Measurements from ENCODE around the gene PAQR4. TPM values are rescaled to one million over a fixed set of nuclear protein-coding genes. Genes with fewer than 3 reads are reported as not detected.
A peak's percentile ranks its signal among the peaks of the same experiment; 100 is the strongest.
"Not testable (repeated sequence)": the region's sequence is repeated elsewhere in the genome, so short reads cannot be mapped to it uniquely, and the experiment has no call there.

PAQR4 gene
- total RNA-seq (1 to 10 TPM; 1.7 to 2.7 TPM), total RNA-seq (3.0 to 6.5 reads per million in 2 donors)

DNA sequence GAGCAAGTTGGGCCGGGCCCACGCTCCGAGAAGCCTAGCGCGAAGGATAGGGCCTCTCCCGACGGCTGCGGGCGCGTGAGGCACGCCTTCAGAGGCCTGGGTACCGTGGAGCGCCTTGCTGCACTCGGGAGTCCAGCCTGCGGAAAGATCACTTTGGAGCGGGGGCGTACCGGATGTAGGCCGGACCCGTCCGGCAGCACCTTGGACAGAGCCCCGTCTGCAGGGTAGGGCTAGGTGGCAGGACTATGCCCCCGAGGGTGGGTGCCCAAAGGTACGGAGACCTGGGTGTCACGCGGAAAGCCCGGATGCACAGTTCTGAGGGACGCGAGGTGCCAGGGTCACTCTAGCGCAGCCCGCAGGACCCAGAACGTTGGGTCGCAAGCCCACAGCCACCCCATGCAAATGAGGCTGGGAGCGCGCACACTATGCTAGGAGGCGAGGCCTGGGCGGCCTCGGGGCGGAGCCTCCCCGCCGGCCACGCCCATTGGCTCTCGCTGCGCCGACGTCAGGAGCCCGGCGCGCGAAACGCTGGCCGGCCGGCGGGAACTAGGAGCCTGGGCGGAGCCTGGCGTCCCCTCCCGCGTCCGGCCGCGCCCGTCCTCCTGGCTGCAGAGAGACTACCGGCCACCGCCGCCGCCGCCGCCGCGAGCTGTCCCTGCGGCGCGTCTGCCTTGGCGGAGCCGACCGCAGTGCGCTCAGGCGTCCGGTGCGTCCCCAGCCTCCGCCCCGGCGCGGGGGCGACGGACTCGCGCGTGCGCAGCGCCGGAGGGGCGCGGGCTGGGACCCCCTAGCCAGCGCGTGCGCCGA, at the start of gene PAQR4:
Gene PAQR4, plus strand, starts transcription at position 611 of the 807 bp plus-strand sequence. CDS start 327 bp downstream, outside the sequence.
- Mint-ChIP-seq H3K36me3 (ENCODE audit: low read depth) (peaks cover 3% of the 10 kb centered on the region), H3K27ac (no peak within 1 kb of the TSS), H3K4me3 (peak within 1 kb of the TSS; percentile 77), H3K4me1 (peaks cover 15% of the 10 kb centered on the region), H3K27me3 (peaks cover 10% of the 10 kb centered on the region)
- ATAC-seq, result peak; percentile 82
- DNase-seq, result peak; percentile 67 to 75 (median 75)
- no peaks in the 10 kb centered on the region for H3K9me3 ChIP-seq (ENCODE audit: control insufficient read depth, low read length, poor library complexity, severe bottlenecking)

DNA sequence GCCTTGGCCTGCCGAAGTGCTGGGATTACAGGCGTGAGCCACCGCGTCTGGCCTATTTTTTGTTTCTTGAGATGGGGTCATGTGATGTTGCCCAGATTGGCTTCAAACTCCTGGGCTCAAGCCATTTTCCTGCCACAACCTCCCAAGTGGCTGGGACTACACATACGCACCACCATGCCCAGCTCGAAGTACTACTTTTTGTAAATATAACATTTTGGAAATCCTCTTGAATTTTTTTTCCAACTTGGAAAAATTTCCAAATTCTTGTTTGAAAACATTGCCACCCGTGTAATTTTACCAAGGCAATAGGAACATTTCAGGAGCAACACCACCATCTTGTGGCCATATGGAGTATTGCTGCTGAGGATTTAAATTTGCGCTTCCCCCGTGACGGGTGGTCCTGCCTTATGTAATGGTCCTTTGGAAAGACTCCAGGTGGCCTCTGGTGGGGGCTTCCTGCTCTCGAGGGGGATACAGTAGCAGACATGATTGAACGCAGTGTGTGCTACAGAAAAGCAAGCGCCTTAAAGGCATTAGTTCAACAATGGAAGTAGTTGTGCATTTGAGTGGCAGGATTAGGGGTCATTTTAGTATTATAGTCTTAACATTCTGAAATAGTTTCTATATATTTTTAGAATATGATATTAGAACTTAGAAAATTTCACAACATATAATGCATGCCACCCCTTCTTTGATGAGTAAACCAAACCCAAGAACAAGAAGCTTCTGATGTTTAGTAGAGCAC, 49.5 kb upstream of the PAQR4 start:
- no peaks in the 10 kb centered on the region for H3K27me3 Mint-ChIP-seq
- no peaks in the 10 kb centered on the region for H3K36me3 Mint-ChIP-seq (ENCODE audit: low read depth)
- no peaks in the 10 kb centered on the region for H3K9me3 ChIP-seq (ENCODE audit: control insufficient read depth, low read length, poor library complexity, severe bottlenecking)
- H3K27ac Mint-ChIP-seq, result peak overlapping the region; percentile 37
- H3K4me3 Mint-ChIP-seq, result peak overlapping the region; percentile 49
- H3K4me1 Mint-ChIP-seq, result peaks cover 10% of the 10 kb centered on the region
- DNase-seq (peak in 2 of 3 donors; percentile 39 to 59), ATAC-seq (peak; percentile 75)

DNA sequence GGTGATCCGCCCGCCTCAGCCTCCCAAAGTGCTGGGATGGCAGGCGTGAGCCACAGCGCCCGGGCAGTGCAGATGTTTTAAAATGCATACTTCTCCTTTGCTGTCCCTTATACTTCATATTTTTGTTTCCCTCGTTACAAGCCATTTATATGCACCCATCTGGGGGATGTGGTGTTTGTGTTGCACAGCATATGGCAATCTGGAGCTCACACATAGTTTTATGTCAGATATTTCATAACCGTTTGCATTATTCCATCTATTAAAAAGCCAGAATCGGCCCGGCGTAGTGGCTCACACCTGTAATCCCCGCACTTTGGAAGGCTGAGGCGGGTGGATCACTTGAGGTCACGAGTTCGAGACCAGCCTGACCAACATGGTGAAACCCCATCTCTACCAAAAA, 45.7 kb upstream of the PAQR4 start:
- peaks cover 22% of the 10 kb centered on the region for H3K4me1 Mint-ChIP-seq
- H3K36me3 Mint-ChIP-seq (ENCODE audit: low read depth), result no peaks in the 10 kb centered on the region
- H3K27me3 Mint-ChIP-seq, result no peaks in the 10 kb centered on the region
- ATAC-seq, result no peak
- no peak for DNase-seq
- H3K27ac Mint-ChIP-seq, result no peak overlapping the region
- H3K9me3 ChIP-seq (ENCODE audit: control insufficient read depth, low read length, poor library complexity, severe bottlenecking), result no peaks in the 10 kb centered on the region
- H3K4me3 Mint-ChIP-seq, result no peak overlapping the region

DNA sequence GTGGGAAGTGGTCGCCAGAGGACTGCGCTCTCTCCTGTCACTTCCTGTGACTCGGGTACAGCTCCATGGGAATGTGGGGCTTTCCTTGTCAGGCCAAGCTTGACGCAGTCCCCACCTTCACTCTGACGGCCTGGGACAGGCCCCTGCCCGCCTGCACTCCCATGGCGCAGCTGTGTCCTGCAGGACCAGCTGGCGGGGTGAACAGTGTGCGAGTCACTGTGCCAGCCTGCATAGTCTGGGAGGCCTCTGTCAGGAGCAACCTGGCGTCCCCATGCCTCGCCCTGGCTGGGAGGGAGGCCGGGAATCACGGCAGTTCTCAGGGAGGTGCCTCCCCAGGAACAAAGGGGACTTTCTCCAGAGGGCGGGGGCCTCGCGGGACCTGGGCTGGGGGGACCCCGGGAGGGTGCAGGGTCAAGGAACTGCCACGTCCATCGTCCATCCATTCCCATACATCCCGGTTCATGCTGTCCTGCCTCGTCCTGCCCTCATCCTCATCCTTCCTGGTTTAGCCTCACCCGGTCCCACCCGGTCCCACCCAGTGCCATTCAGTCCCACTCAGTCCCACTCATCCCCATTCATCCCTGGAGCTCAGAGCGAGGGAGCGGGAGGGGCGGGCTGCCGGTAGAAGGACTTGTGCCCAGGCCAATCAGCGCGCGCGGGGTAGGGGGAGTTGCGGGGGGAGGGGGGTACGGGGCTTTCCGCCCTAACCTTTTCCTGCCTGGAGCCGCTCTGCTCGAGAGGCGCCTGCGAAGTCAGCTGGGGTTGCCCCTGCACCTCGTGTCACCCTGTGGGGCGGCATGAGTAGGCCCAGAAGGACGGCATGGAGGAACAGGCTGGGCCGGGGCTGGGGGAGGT, 44.0 kb upstream of the PAQR4 start:
- Mint-ChIP-seq H3K27me3 (no peaks in the 10 kb centered on the region), H3K4me3 (no peak overlapping the region), H3K4me1 (peaks cover 17% of the 10 kb centered on the region), H3K36me3 (ENCODE audit: low read depth) (no peaks in the 10 kb centered on the region), H3K27ac (no peak overlapping the region)
- H3K9me3 ChIP-seq (ENCODE audit: control insufficient read depth, low read length, poor library complexity, severe bottlenecking), result no peaks in the 10 kb centered on the region
- ATAC-seq (no peak), DNase-seq (no peak)

DNA sequence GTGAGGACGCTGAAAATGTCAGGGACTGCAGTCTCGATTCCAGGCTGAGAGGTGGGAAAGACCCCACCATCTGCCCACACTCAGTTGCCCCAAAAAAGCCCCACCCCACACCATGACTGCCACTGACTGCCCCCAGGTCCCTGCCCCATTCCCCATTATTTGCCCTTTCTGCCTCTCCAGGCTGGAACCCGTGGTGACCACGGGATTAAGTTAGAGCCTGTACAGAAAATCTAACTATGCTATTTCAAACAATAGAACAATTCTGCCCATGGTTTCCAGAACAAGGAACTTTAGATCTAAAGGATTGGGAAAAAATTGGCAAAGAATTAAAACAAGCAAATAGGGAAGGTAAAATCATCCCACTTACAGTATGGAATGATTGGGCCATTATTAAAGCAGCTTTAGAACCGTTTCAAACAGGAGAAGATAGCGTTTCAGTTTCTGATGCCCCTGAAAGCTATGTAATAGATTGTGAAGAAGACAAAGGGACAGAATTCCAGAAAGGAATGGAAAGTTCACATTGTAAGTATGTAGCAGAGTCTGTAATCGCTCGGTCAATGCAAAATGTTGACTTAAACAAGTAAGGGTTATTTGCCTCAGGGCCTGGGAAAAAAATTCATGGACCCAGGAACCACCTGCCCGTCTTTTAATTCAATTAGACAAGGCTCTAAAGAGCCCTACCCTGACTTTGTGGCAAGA, 43.0 kb upstream of the PAQR4 start:
- H3K36me3 Mint-ChIP-seq (ENCODE audit: low read depth), result no peaks in the 10 kb centered on the region
- peak overlapping the region; percentile 80 for H3K27ac Mint-ChIP-seq
- H3K9me3 ChIP-seq (ENCODE audit: control insufficient read depth, low read length, poor library complexity, severe bottlenecking), result no peaks in the 10 kb centered on the region
- H3K27me3 Mint-ChIP-seq, result no peaks in the 10 kb centered on the region
- H3K4me1 Mint-ChIP-seq, result peaks cover 17% of the 10 kb centered on the region
- H3K4me3 Mint-ChIP-seq, result no peak overlapping the region
- ATAC-seq, result no peak
- DNase-seq, result no peak

DNA sequence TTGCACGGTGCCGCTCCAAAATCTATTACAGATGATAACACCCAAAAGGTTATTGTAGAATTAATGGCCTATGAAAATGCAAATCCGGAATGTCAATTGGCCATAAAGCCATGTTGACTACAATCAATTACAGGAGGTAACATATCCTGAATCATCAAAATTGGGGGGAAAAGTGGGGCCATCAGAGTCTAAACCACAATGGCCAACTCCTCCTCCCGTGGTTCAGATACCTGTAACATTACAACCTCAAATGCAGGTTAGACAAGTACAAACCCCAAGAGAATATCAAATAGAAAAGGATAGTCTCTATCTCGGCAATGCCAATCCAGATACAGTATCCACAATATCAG, 42.5 kb upstream of the PAQR4 start:
- H3K9me3 ChIP-seq (ENCODE audit: control insufficient read depth, low read length, poor library complexity, severe bottlenecking), result no peaks in the 10 kb centered on the region
- Mint-ChIP-seq H3K4me3 (peak overlapping the region; percentile 39), H3K27ac (peak overlapping the region; percentile 80), H3K27me3 (no peaks in the 10 kb centered on the region), H3K36me3 (ENCODE audit: low read depth) (no peaks in the 10 kb centered on the region), H3K4me1 (peaks cover 17% of the 10 kb centered on the region)
- no peak for DNase-seq
- no peak for ATAC-seq

DNA sequence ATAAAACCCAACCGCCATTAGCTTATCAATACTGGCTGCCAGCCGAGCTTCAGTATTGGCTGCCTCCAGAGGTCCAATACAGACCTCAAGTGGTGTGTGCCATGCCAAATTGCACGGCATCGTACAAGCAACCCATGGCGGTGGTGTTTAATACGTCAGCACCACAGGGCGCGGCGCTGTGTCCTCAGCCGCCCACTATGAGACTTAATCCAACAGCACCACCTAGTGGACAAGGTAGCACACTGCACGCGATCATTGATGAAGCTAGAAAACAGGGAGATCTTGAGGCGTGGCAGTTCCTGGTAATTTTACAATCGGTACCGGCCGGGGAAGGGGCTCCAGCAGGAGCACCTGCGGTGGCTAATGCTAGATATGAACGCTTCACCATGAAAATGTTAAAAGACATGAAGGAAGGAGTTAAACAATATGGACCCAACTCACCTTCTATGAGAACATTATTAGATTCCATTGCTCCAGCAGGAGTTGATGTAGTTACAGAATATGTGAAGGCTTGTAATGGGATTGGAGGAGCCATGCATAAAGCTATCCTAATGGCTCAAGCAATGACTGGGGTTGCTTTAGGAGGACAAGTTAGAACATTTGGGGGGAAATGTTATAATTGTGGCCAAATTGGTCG, 42.0 kb upstream of the PAQR4 start:
- Mint-ChIP-seq H3K4me1 (peaks cover 17% of the 10 kb centered on the region), H3K4me3 (peak overlapping the region; percentile 39), H3K27ac (peak overlapping the region; percentile 80), H3K36me3 (ENCODE audit: low read depth) (no peaks in the 10 kb centered on the region), H3K27me3 (no peaks in the 10 kb centered on the region)
- DNase-seq (peak; percentile 70 to 81 (median 74)), ATAC-seq (peak; percentile 100)
- H3K9me3 ChIP-seq (ENCODE audit: control insufficient read depth, low read length, poor library complexity, severe bottlenecking), result no peaks in the 10 kb centered on the region

DNA sequence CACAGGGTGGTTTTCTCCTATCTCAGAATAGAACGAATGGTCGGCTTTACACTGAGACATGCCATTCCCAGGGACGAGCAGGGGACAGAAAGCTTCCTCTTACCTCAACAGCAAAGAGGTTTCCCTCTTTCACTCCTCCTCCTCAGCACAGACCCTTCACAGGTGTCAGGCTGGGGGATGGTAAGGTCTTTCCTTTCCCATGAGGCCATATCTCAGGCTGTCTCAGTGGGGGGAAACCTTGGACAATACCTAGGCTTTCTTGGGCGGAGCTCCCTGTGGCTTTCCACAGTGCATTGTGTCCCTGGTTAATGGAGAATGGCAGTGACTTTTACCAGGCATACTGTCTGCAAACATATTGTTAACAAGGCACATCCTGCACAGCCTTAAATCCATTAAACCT, 41.0 kb upstream of the PAQR4 start:
- not testable (repeated sequence) for H3K9me3 ChIP-seq (ENCODE audit: control insufficient read depth, low read length, poor library complexity, severe bottlenecking); DNase-seq; H3K4me3 Mint-ChIP-seq; ATAC-seq; H3K27me3 Mint-ChIP-seq; H3K36me3 Mint-ChIP-seq (ENCODE audit: low read depth); H3K27ac Mint-ChIP-seq
- H3K4me1 Mint-ChIP-seq, result peaks cover 12% of the 10 kb centered on the region

DNA sequence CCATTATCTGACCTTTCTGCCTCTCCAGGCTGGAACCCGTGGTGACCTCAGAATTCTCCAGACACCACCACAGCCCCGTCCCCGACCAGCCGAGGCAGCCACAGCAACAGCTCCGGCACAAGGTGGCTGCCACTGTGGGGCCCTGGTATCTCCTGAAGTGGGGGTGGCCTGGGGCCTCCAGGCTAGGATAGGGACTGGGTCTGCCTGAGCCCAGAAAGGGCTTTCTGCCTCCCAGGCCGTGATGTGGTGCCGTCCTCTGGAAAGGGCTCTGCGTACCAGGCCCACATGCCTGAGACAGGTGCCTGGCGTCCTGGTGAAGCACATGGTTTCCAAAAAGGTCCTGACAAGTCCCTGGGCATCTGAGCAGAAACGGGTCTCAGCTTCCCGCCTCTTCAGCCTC, 40.4 kb upstream of the PAQR4 start:
- no peaks in the 10 kb centered on the region for H3K36me3 Mint-ChIP-seq (ENCODE audit: low read depth)
- no peak overlapping the region for H3K4me3 Mint-ChIP-seq
- no peaks in the 10 kb centered on the region for H3K27me3 Mint-ChIP-seq
- DNase-seq (no peak), ATAC-seq (no peak)
- H3K9me3 ChIP-seq (ENCODE audit: control insufficient read depth, low read length, poor library complexity, severe bottlenecking), result no peaks in the 10 kb centered on the region
- peaks cover 12% of the 10 kb centered on the region for H3K4me1 Mint-ChIP-seq
- no peak overlapping the region for H3K27ac Mint-ChIP-seq

DNA sequence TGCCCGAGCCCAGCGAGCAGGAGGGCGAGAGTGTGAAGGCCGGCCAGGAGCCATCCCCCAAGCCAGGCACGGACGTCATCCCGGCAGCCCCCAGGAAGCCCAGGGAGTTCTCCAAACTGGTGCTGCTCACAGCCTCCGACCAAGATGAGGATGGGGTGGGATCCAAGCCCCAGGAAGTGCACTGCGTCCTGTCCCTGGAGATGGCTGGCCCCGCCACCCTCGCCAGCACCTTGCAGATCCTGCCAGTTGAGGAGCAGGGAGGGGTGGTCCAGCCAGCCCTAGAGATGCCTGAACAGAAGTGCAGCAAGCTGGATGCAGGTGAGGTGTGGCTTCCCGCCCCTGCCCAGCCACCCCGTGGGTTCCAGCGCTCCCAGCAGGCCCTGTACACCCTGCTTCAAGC, 39.5 kb upstream of the PAQR4 start:
- ATAC-seq (no peak), DNase-seq (no peak)
- peaks cover 17% of the 10 kb centered on the region for H3K4me1 Mint-ChIP-seq
- H3K27ac Mint-ChIP-seq, result no peak overlapping the region
- no peaks in the 10 kb centered on the region for H3K27me3 Mint-ChIP-seq
- H3K36me3 Mint-ChIP-seq (ENCODE audit: low read depth), result peaks cover 3% of the 10 kb centered on the region
- H3K9me3 ChIP-seq (ENCODE audit: control insufficient read depth, low read length, poor library complexity, severe bottlenecking), result no peaks in the 10 kb centered on the region
- H3K4me3 Mint-ChIP-seq, result no peak overlapping the region

DNA sequence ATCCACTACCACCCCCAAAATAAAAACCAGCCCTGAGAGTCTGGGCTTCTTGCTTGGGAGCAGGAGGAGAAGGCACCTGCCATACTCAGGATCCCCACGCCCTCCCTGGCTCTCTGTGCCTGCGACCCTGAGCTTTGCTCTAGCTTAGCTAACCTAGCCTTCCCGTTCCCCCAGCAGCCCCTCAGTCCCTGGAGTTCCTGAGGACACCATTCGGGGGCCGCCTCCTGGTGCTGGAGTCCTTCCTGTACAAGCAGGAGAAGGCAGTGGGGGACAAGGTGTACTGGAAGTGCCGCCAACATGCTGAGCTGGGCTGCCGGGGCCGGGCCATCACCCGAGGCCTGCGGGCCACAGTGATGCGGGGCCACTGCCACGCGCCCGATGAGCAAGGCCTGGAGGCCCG, 38.9 kb upstream of the PAQR4 start:
- Mint-ChIP-seq H3K4me3 (no peak overlapping the region), H3K27ac (no peak overlapping the region), H3K4me1 (peaks cover 17% of the 10 kb centered on the region), H3K36me3 (ENCODE audit: low read depth) (peaks cover 3% of the 10 kb centered on the region), H3K27me3 (no peaks in the 10 kb centered on the region)
- no peaks in the 10 kb centered on the region for H3K9me3 ChIP-seq (ENCODE audit: control insufficient read depth, low read length, poor library complexity, severe bottlenecking)
- no peak for DNase-seq
- no peak for ATAC-seq

DNA sequence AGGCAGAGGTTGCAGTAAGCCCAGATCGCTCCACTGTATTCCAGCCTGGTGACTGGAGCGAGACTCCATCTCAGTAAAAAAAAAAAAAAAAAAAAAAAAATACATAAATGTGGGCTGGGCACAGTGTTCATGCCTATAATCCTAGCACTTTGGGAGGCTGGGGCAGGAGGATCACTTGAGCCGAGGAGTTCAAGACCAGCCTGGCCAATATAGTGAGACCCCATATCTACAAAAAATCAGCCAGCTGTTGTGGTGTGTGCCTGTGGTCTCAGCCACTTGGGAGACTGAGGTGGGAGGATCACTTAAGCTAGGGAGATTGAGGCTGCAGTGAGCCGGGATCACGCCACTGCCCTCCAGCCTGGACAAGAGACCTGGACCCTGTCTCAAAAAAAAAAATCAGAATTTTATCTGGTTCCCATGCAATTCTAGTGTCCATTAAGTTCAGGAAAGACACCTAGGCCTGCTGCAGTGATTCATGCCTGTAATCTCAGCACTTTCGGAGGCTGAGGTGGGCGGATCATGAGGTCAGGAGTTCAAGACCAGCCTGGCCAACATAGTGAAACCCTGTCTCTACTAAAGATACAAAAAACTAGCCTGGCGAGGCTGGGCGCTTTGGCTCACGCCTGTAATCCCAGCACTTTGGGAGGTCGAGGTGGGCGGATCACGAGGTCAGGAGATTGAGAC, 37.8 kb upstream of the PAQR4 start:
- H3K27me3 Mint-ChIP-seq; DNase-seq; H3K27ac Mint-ChIP-seq; H3K36me3 Mint-ChIP-seq (ENCODE audit: low read depth); ATAC-seq; H3K9me3 ChIP-seq (ENCODE audit: control insufficient read depth, low read length, poor library complexity, severe bottlenecking); H3K4me3 Mint-ChIP-seq: not testable (repeated sequence)
- H3K4me1 Mint-ChIP-seq, result peaks cover 15% of the 10 kb centered on the region
